ENCODE measurements around the gene GPX8. TPM values are rescaled to one million over a fixed set of nuclear protein-coding genes. Genes with fewer than 3 reads are reported as not detected.
A peak's percentile ranks its signal among the peaks of the same experiment; 100 is the strongest.

Gene GPX8
- total and polyA plus RNA-seq, 11 donors, result 3.9 to 16.1 (median 5.1) TPM

- DNase-seq, result peak in 4 of 5 donors; percentile 50 to 63 (median 57)
- H3K4me3 ChIP-seq, result peak overlapping the region; percentile 2 to 63 (median 48)
- ATAC-seq, result peak; percentile 35 to 89 (median 78)
- intact Hi-C loops (cut with DNase I), result loop anchor here in 2 of 10 donors (10.0 kb wide), 2 partner anchors 534 to 646 kb away; partner anchors contain the start of gene SNX18 (in 1 of the 2)
- H3K9me3 ChIP-seq, result no peaks in the 10 kb centered on the region
- H3K27me3 ChIP-seq, result peaks cover 0 to 9% (median 0%) of the 10 kb centered on the region in 9 donors
- peaks cover 0 to 6% (median 2%) of the 10 kb centered on the region in 12 donors for H3K4me1 ChIP-seq
- no peak for TF ChIP-seq CTCF (IDR thresholded peaks at IDR 0.05)
- TF ChIP-seq POLR2A (IDR thresholded peaks at IDR 0.05), result no peak
- 4 to 9% (median 8%) methylated on average over 9 of the region's 9 CpGs for WGBS, 4 donors
- peak overlapping the region in 7 of 12 donors; percentile 24 to 72 (median 64) for H3K27ac ChIP-seq
- H3K36me3 ChIP-seq, result peaks cover 0 to 20% (median 0%) of the 10 kb centered on the region in 9 donors
These were observed 680 bp downstream of the GPX8 start for GRCh38 chr5:55160493-55161209.

- WGBS, 4 donors, result 73 to 79% (median 75%) methylated on average over 4 of the region's 4 CpGs
- no peaks in the 10 kb centered on the region for H3K9me3 ChIP-seq
- intact Hi-C loops (cut with DNase I), result loop anchor here in 2 of 10 donors (10.0 kb wide), 2 partner anchors 532 to 648 kb away; partner anchors contain the start of gene SNX18 (in 1 of the 2)
- TF ChIP-seq POLR2A (IDR thresholded peaks at IDR 0.05) (no peak), CTCF (IDR thresholded peaks at IDR 0.05) (no peak)
- H3K4me1 ChIP-seq, result peaks cover 0 to 6% (median 2%) of the 10 kb centered on the region in 12 donors
- H3K4me3 ChIP-seq, result no peak overlapping the region
- DNase-seq (no peak), ATAC-seq (no peak)
- H3K36me3 ChIP-seq, result peaks cover 0 to 25% (median 5%) of the 10 kb centered on the region in 9 donors
- peaks cover 0 to 9% (median 0%) of the 10 kb centered on the region in 9 donors for H3K27me3 ChIP-seq
- H3K27ac ChIP-seq, result no peak overlapping the region
These were observed 2.7 kb downstream of the GPX8 start for GRCh38 chr5:55162666-55163065.

- H3K36me3 ChIP-seq, result peaks cover 0 to 4% (median 0%) of the 10 kb centered on the region in 9 donors
- H3K4me1 ChIP-seq, result peaks cover 2 to 28% (median 22%) of the 10 kb centered on the region in 12 donors
- intact Hi-C loops (cut with DNase I), result loop anchor here in 6 of 10 donors (5.0 to 10.0 kb wide), 5 partner anchors 53 to 523 kb away; partner anchors contain the start of genes CCNO (in 3 of the 6), DHX29 (in 1 of the 6), MCIDAS (in 1 of the 6) and MTREX (in 1 of the 6)
- no peaks in the 10 kb centered on the region for H3K9me3 ChIP-seq
- DNase-seq (no peak), ATAC-seq (no peak)
- H3K27me3 ChIP-seq, result peaks cover 19 to 57% (median 37%) of the 10 kb centered on the region in 9 donors
- H3K27ac ChIP-seq, result no peak overlapping the region
- 30 to 41% (median 33%) methylated on average over 2 of the region's 2 CpGs for WGBS, 4 donors
- H3K4me3 ChIP-seq, result no peak overlapping the region
- no peak for TF ChIP-seq POLR2A (IDR thresholded peaks at IDR 0.05)
- no peak for TF ChIP-seq CTCF (IDR thresholded peaks at IDR 0.05)
These were observed 11.5 kb downstream of the GPX8 start for GRCh38 chr5:55171471-55171870.
